Measurements from ENCODE around the gene CNTN1. TPM values are rescaled to one million over a fixed set of nuclear protein-coding genes. Genes with fewer than 3 reads are reported as not detected.

CNTN1 gene
- total RNA-seq (2013; cell fraction: nucleolus; rRNA removed), result not detected in 2 replicates
- total RNA-seq (2014; rRNA removed) (0.06 TPM in 1 of 2 replicates, not detected in the other), total RNA-seq (2014; rRNA removed; fragmentation: Illumina TruSeq; extraction: Trizol) (not detected in 2 replicates), total RNA-seq (2021) (0.19 TPM in 1 of 2 replicates, not detected in the other), polyA plus RNA-seq (2011; rRNA removed) (0.14 TPM in 1 of 2 replicates, not detected in the other), polyA plus RNA-seq (2014; fragmentation: Illumina TruSeq; extraction: Trizol) (not detected in 2 replicates), polyA plus RNA-seq (2014; fragmentation: Nextera tagmentation; extraction: Ambion mirVana) (not detected), polyA plus RNA-seq (2014; rRNA removed) (not detected in 2 replicates), polyA plus RNA-seq (2016; fragmentation: Nextera tagmentation; extraction: Ambion mirVana) (not detected), polyA minus RNA-seq (2011; rRNA and poly(A)+ RNA removed) (0.05 TPM in 1 of 2 replicates, not detected in the other), Bru-seq, nascent RNA (percentile 1 among the genes with signal in this experiment), BruChase-seq, experiment 1, labeled RNA remaining after a 6-hour chase (percentile 1 among the genes with signal in this experiment), BruChase-seq, experiment 2, labeled RNA remaining after a 2-hour chase (not detected)
- not detected for polyA plus RNA-seq (2011; ENCODE audit: low read depth)
- polyA plus RNA-seq (2011; cell fraction: cytosol; rRNA removed), result 0.01 TPM in 1 of 2 replicates, not detected in the other
- polyA plus RNA-seq (2011; cell fraction: nucleus; rRNA removed), result not detected in 2 replicates
- polyA plus RNA-seq (2012), result not detected in 2 replicates
- not detected in 2 replicates for polyA minus RNA-seq (2011; cell fraction: cytosol; rRNA and poly(A)+ RNA removed)
- polyA minus RNA-seq (2011; cell fraction: nucleus; rRNA and poly(A)+ RNA removed), result not detected in 2 replicates
- long read RNA-seq, experiment 1, result 0 reads
- long read RNA-seq, experiment 2, partial matches to known transcripts, result 0 of 2 reads
- long read RNA-seq, experiment 2, other reads (novel, unspliced or antisense), result 2 of 2 reads

DNA sequence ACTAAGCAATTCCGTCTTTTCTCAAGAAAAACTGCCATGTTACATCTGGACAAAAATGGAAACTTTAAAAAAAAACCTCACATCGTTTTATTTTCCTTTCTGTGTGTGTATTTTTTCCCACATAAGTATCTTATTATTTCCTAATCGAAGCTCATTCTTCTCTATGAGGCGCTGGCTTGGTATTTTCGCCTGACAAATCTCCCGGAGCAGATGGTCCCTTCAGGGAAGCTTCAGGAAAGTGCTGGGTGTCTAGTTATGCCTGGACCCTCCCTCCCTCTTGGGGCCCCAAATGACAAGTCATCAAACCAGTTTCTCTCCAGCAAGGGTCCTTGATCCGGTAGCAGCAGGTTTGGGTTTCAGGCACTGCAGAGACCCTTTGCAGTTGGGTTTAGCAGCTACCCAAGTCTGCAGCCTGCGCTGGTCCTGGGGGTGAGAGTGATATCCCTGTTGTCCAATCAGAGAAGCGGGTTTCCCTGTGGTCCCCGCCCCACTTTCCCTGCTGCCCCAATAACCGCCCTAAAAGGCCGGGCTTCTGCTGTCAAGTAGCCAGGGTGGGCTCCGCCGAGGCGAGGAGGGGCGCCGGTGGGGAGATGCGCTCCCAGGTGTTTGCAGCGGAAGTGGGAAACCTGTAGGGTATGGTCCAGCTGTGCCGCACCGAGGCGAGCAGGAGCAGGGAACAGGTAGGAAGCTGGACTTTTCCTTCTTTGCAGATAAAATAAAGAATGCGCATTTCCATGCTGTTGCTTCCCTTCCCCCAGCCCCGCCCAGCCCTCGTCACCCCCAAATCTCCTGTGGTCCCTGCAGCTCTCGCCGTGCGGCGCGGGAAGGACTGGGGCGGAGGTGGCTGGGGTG is at the start of gene CNTN1:
CNTN1 (plus strand) TSS at position 527 of the 852 bp plus-strand sequence.
- ChIA-PET POLR2A (no interaction called here), RAD21 (ENCODE audit: unreplicated experiment) (no interaction called here), SMC1A (ENCODE audit: uncharacterized antibody, unreplicated experiment) (no interaction called here), CTCF (no interaction called here)
- no peaks in the 10 kb centered on the region for H3K4me1 ChIP-seq (ENCODE audit: control insufficient read depth, insufficient read depth, low read length)
- H3K27ac ChIP-seq (ENCODE audit: control insufficient read depth, insufficient read depth), result no peak within 1 kb of the TSS
- intact Hi-C loops (cut with micrococcal nuclease; ENCODE audit: unreplicated experiment) (no loop called here), in situ Hi-C loops (cut with MboI) (no loop called here)
- no peak for FAIRE-seq
- no peak within 1 kb of the TSS for H3K4me2 ChIP-seq (ENCODE audit: control insufficient read depth, insufficient read depth)
- peaks cover 4 to 5% of the 10 kb centered on the region in 2 experiments for H3K27me3 ChIP-seq (replicated peaks in 1 of 2; ENCODE audit: control insufficient read depth in 2 of 2, insufficient read depth in 2 of 2, low read length in 1 of 2)
- WGBS (ENCODE audit: insufficient coverage, insufficient replicate concordance, low lambda C conversion rate, missing lambda C conversion rate), result 17% methylated on average over 22 of the region's 31 CpGs
- H2AFZ ChIP-seq (ENCODE audit: control insufficient read depth, low read depth, low read length), result no peak within 1 kb of the TSS
- BruUV-seq (replicated peaks), result no TSS peak
- no peaks in the 10 kb centered on the region for H3K9me3 ChIP-seq (replicated peaks; ENCODE audit: control insufficient read depth, insufficient read depth, low read length)
- no peak for DNase-seq (ENCODE audit: low read depth, low spot score)
- no peak within 1 kb of the TSS for H3K4me3 ChIP-seq
- no peak within 1 kb of the TSS for H3K9ac ChIP-seq (ENCODE audit: control insufficient read depth, insufficient read depth, low read length)
- H3K36me3 ChIP-seq (ENCODE audit: control insufficient read depth in 2 of 2, insufficient read depth in 2 of 2, low read length in 1 of 2), result no peaks in the 10 kb centered on the region
- peak; percentile 51; the same call in 2 of the 3 replicates for ATAC-seq
- H4K20me1 ChIP-seq (ENCODE audit: control insufficient read depth, insufficient read depth), result no peaks in the 10 kb centered on the region
- no peaks in the 10 kb centered on the region for H3K79me2 ChIP-seq (ENCODE audit: control insufficient read depth, insufficient read depth, low read length)
- TF ChIP-seq, protein P1, sequence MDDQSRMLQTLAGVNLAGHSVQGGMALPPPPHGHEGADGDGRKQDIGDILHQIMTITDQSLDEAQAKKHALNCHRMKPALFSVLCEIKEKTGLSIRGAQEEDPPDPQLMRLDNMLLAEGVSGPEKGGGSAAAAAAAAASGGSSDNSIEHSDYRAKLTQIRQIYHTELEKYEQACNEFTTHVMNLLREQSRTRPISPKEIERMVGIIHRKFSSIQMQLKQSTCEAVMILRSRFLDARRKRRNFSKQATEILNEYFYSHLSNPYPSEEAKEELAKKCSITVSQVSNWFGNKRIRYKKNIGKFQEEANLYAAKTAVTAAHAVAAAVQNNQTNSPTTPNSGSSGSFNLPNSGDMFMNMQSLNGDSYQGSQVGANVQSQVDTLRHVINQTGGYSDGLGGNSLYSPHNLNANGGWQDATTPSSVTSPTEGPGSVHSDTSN (IDR thresholded peaks at IDR 0.05; ENCODE audit: insufficient replicate concordance, low read depth, low read length), result peak; percentile 84
- TF ChIP-seq RCOR1 (conservative IDR thresholded peaks at IDR 0.05; ENCODE audit: low read depth, low read length), result no peak
- TF ChIP-seq SP1 (IDR thresholded peaks at IDR 0.05; ENCODE audit: low read depth, low read length), result peak; percentile 35
- TF ChIP-seq, protein P2, sequence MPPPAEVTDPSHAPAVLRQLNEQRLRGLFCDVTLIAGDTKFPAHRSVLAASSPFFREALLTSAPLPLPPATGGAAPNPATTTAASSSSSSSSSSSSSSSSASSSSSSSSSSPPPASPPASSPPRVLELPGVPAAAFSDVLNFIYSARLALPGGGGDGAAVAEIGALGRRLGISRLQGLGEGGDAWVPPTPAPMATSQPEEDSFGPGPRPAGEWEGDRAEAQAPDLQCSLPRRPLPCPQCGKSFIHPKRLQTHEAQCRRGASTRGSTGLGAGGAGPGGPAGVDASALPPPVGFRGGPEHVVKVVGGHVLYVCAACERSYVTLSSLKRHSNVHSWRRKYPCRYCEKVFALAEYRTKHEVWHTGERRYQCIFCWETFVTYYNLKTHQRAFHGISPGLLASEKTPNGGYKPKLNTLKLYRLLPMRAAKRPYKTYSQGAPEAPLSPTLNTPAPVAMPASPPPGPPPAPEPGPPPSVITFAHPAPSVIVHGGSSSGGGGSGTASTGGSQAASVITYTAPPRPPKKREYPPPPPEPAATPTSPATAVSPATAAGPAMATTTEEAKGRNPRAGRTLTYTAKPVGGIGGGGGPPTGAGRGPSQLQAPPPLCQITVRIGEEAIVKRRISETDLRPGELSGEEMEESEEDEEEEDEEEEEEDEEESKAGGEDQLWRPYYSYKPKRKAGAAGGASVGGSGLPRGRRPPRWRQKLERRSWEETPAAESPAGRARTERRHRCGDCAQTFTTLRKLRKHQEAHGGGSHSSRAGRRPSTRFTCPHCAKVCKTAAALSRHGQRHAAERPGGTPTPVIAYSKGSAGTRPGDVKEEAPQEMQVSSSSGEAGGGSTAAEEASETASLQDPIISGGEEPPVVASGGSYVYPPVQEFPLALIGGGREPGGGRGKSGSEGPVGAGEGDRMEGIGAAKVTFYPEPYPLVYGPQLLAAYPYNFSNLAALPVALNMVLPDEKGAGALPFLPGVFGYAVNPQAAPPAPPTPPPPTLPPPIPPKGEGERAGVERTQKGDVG (CRISPR knock-in tag; IDR thresholded peaks at IDR 0.05), result no peak
- TF ChIP-seq POLR2AphosphoS5 (IDR thresholded peaks at IDR 0.05; ENCODE audit: low read length), result no peak
- TF ChIP-seq, protein P3, sequence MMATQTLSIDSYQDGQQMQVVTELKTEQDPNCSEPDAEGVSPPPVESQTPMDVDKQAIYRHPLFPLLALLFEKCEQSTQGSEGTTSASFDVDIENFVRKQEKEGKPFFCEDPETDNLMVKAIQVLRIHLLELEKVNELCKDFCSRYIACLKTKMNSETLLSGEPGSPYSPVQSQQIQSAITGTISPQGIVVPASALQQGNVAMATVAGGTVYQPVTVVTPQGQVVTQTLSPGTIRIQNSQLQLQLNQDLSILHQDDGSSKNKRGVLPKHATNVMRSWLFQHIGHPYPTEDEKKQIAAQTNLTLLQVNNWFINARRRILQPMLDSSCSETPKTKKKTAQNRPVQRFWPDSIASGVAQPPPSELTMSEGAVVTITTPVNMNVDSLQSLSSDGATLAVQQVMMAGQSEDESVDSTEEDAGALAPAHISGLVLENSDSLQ (IDR thresholded peaks at IDR 0.05), result peak; percentile 79
- TF ChIP-seq BMI1 (IDR thresholded peaks at IDR 0.05; ENCODE audit: borderline replicate concordance), result no peak
- no peak for TF ChIP-seq ZNF207 (IDR thresholded peaks at IDR 0.05; ENCODE audit: borderline replicate concordance)
- TF ChIP-seq NFYB (IDR thresholded peaks at IDR 0.05; ENCODE audit: insufficient read depth, low read depth, low read length), result 0 out of 2 replicates have a peak, but pooled peaks have one; percentile 42
